GM23338 (cell line): ENCODE results near the gene SORCS3. TPM values are rescaled to one million over a fixed set of nuclear protein-coding genes. Genes with fewer than 3 reads are reported as not detected.

Experiments used
- ATAC-seq: fragments of 200-7000 bp; cut with Tn5 transposase; 3 replicates; pipeline ENCODE4 v1.9.1; 2020
- DNase-seq: peaks from one replicate; pipeline ENCODE4 v3.0.0-alpha.2; 2015; ENCODE audit warnings: low spot score
- H2AFZ ChIP-seq: fragments of 200-600 bp; sonication (generic); 2 replicates; pipeline ENCODE4 v1.8.0; 2016; ENCODE audit warnings: antibody characterized with exemption, mild to moderate bottlenecking, moderate library complexity
- H3F3A ChIP-seq: fragments of 200-600 bp; sonication (generic); replicated peaks from 2 replicates; pipeline ENCODE4 v1.8.0; 2017; ENCODE audit warnings: antibody characterized with exemption, mixed run types, low read depth
- H3K27ac ChIP-seq: fragments of 200-600 bp; sonication (generic); 2 replicates; pipeline ENCODE4 v1.6.1; 2016; ENCODE audit warnings: low read depth
- H3K27me3 ChIP-seq: fragments of 200-600 bp; sonication (generic); 2 replicates; pipeline ENCODE4 v1.8.0; 2016; ENCODE audit warnings: mild to moderate bottlenecking, mixed run types, moderate library complexity; ENCODE audit not compliant: insufficient read depth
- H3K36me3 ChIP-seq: fragments of 200-600 bp; sonication (generic); 2 replicates; pipeline ENCODE4 v1.8.0; 2016; ENCODE audit warnings: mild to moderate bottlenecking; ENCODE audit not compliant: insufficient read depth
- H3K4me1 ChIP-seq: fragments of 200-600 bp; sonication (generic); 2 replicates; pipeline ENCODE4 v1.8.0; 2016; ENCODE audit warnings: mild to moderate bottlenecking, moderate library complexity; ENCODE audit not compliant: insufficient read depth
- H3K4me2 ChIP-seq: fragments of 200-600 bp; sonication (generic); 2 replicates; pipeline ENCODE4 v1.7.1; 2017; ENCODE audit warnings: mixed run types
- H3K4me3 ChIP-seq: fragments of 200-600 bp; sonication (generic); 2 replicates; pipeline ENCODE4 v1.6.1; 2016; ENCODE audit warnings: mixed run types
- H3K79me2 ChIP-seq: fragments of 200-600 bp; sonication (generic); replicated peaks from 2 replicates; pipeline ENCODE4 v1.8.0; 2017; ENCODE audit warnings: mild to moderate bottlenecking; ENCODE audit not compliant: insufficient read depth
- H3K9me2 ChIP-seq: fragments of 200-600 bp; sonication (generic); 2 replicates; pipeline ENCODE4 v1.8.0; 2017; ENCODE audit not compliant: insufficient read depth
- H4K20me1 ChIP-seq: fragments of 200-600 bp; sonication (generic); replicated peaks from 2 replicates; pipeline ENCODE4 v1.8.0; 2017; ENCODE audit warnings: mild to moderate bottlenecking; ENCODE audit not compliant: insufficient read depth
- H3K27ac Mint-ChIP-seq: 2 replicates; pipeline ENCODE4 v1.8.0; 2020; ENCODE audit warnings: inconsistent platforms, mild to moderate bottlenecking, moderate library complexity, mixed read lengths
- H3K27me3 Mint-ChIP-seq: 3 replicates; pipeline ENCODE4 v1.8.0; 2022; ENCODE audit warnings: low read depth, mild to moderate bottlenecking, moderate library complexity, mixed read lengths, inconsistent platforms; ENCODE audit not compliant: insufficient read depth, poor library complexity
- H3K36me3 Mint-ChIP-seq: 3 replicates; pipeline ENCODE4 v1.8.0; 2021; ENCODE audit warnings: low read depth, mild to moderate bottlenecking, inconsistent platforms, moderate library complexity, mixed read lengths
- H3K4me1 Mint-ChIP-seq: 3 replicates; pipeline ENCODE4 v1.8.0; 2020; ENCODE audit warnings: mild to moderate bottlenecking, inconsistent platforms, mixed read lengths
- H3K4me3 Mint-ChIP-seq: 3 replicates; pipeline ENCODE4 v1.8.0; 2021; ENCODE audit warnings: moderate library complexity, mild to moderate bottlenecking, inconsistent platforms, mixed read lengths
- H3K9me3 Mint-ChIP-seq: 3 replicates; pipeline ENCODE4 v1.8.0; 2020; ENCODE audit warnings: moderate library complexity, mild to moderate bottlenecking, inconsistent platforms, mixed read lengths
- CREB1 ChIP-seq: fragments of 250-450 bp; sonication (Bioruptor Pico); IDR thresholded peaks from 2 replicates; pipeline ENCODE4 v1.5.0; 2020; ENCODE audit warnings: low read depth, mild to moderate bottlenecking, moderate library complexity
- ETS1 ChIP-seq: IDR thresholded peaks from 2 replicates; pipeline ENCODE4 v1.6.1; 2016; ENCODE audit warnings: antibody characterized with exemption
- EZH2 ChIP-seq: fragments of 200-600 bp; sonication (generic); IDR thresholded peaks from one replicate; pipeline ENCODE4 v1.8.0; 2017; ENCODE audit warnings: antibody characterized with exemption, mild to moderate bottlenecking, low read depth; ENCODE audit not compliant: unreplicated experiment
- EZH2phosphoT487 ChIP-seq: fragments of 200-600 bp; sonication (generic); IDR thresholded peaks from one replicate; pipeline ENCODE4 v1.8.1; 2018; ENCODE audit warnings: antibody characterized with exemption; ENCODE audit not compliant: unreplicated experiment
- JUNB ChIP-seq: IDR thresholded peaks from one replicate; pipeline ENCODE4 v1.6.1; 2016; ENCODE audit warnings: antibody characterized with exemption; ENCODE audit not compliant: unreplicated experiment
- NANOG ChIP-seq: IDR thresholded peaks from 2 replicates; pipeline ENCODE4 v1.6.1; 2016; ENCODE audit warnings: antibody characterized with exemption, borderline replicate concordance
- POLR2AphosphoS5 ChIP-seq: IDR thresholded peaks from 2 replicates; pipeline ENCODE4 v1.6.1; 2016; ENCODE audit warnings: antibody characterized with exemption, low read depth
- ZNF331 ChIP-seq: fragments of 250-450 bp; sonication (Bioruptor Pico); IDR thresholded peaks from 2 replicates; pipeline ENCODE4 v1.5.0; 2020; ENCODE audit warnings: low read depth, mild to moderate bottlenecking, moderate library complexity
- ZNF462 ChIP-seq: fragments of 250-450 bp; sonication (Bioruptor Pico); IDR thresholded peaks from 2 replicates; pipeline ENCODE4 v1.5.0; 2020; ENCODE audit warnings: mild to moderate bottlenecking, moderate library complexity
- polyA plus RNA-seq: library from polyadenylated mRNA; unstranded; fragments of >200 nt; fragmentation: Nextera tagmentation; extraction: Ambion mirVana; gene quantifications from 2 replicates; pipeline ENCODE4 v1.2.1, GENCODE V29; 2016
- total RNA-seq: library from RNA; depleted of rRNA; stranded (reverse); fragments of >200 nt; shearing (Covaris generic); gene quantifications from 2 replicates; pipeline ENCODE4 v1.2.3, GENCODE V29; 2014
- TF ChIP-seq, protein P1 (sequence below): IDR thresholded peaks from one replicate; pipeline ENCODE4 v1.6.1; 2018; ENCODE audit warnings: antibody characterized with exemption; ENCODE audit not compliant: unreplicated experiment

The SORCS3 gene
- total and polyA plus RNA-seq, 2 experiments from 2014 or later, result 0.37 to 1.4 TPM

GRCh38 chr10:104989880-104990279, 348.8 kb downstream of the SORCS3 start (continued):
- TF ChIP-seq ZNF462 (no peak), EZH2phosphoT487 (no peak), JUNB (no peak), ETS1 (no peak)

DNA sequence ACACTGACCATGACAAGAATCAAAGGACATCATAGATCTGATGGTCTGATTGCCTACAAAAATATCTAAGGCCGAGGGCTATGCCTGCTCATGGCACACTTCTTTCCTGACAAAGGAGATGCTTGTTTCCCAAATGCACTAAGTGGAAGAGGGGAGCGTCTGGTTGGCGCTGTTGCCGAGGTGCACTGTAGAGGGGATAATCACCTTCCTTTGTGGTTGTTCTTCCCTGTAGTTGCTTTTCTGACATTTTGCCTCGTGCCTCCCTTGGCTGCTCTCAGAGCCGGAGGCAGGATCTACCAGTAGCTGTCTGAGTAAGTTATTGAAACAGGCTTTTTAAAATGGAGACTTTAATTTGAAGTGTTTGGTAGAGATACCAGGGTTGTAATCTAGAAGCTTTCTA, 352.0 kb downstream of the SORCS3 start:
- no peaks in the 10 kb centered on the region for H3K9me3 Mint-ChIP-seq
- no peaks in the 10 kb centered on the region for H4K20me1 ChIP-seq
- no peak for DNase-seq

More for the DNA sequence above, 352.0 kb downstream of the SORCS3 start:
- H3K36me3 ChIP-seq, result no peaks in the 10 kb centered on the region
- Mint-ChIP-seq H3K27me3 (peaks cover 2% of the 10 kb centered on the region), H3K27ac (no peak overlapping the region), H3K4me1 (peaks cover 26% of the 10 kb centered on the region), H3K36me3 (no peaks in the 10 kb centered on the region), H3K4me3 (no peak overlapping the region)
- H2AFZ ChIP-seq, result no peak overlapping the region
- H3K9me2 ChIP-seq, result no peaks in the 10 kb centered on the region
- peaks cover 26% of the 10 kb centered on the region for H3K4me1 ChIP-seq
- no peaks in the 10 kb centered on the region for H3K79me2 ChIP-seq
- H3K27me3 ChIP-seq, result no peaks in the 10 kb centered on the region
- H3K27ac ChIP-seq, result no peak overlapping the region
- no peak overlapping the region for H3K4me2 ChIP-seq
- TF ChIP-seq EZH2 (no peak), NANOG (no peak), POLR2AphosphoS5 (no peak), JUNB (no peak), ZNF331 (CRISPR knock-in tag) (no peak), CREB1 (CRISPR knock-in tag) (no peak), ETS1 (no peak)
- TF ChIP-seq, protein P1, sequence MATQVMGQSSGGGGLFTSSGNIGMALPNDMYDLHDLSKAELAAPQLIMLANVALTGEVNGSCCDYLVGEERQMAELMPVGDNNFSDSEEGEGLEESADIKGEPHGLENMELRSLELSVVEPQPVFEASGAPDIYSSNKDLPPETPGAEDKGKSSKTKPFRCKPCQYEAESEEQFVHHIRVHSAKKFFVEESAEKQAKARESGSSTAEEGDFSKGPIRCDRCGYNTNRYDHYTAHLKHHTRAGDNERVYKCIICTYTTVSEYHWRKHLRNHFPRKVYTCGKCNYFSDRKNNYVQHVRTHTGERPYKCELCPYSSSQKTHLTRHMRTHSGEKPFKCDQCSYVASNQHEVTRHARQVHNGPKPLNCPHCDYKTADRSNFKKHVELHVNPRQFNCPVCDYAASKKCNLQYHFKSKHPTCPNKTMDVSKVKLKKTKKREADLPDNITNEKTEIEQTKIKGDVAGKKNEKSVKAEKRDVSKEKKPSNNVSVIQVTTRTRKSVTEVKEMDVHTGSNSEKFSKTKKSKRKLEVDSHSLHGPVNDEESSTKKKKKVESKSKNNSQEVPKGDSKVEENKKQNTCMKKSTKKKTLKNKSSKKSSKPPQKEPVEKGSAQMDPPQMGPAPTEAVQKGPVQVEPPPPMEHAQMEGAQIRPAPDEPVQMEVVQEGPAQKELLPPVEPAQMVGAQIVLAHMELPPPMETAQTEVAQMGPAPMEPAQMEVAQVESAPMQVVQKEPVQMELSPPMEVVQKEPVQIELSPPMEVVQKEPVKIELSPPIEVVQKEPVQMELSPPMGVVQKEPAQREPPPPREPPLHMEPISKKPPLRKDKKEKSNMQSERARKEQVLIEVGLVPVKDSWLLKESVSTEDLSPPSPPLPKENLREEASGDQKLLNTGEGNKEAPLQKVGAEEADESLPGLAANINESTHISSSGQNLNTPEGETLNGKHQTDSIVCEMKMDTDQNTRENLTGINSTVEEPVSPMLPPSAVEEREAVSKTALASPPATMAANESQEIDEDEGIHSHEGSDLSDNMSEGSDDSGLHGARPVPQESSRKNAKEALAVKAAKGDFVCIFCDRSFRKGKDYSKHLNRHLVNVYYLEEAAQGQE, result no peak
- H3K4me3 ChIP-seq, result no peak overlapping the region
- no peaks in the 10 kb centered on the region for H3F3A ChIP-seq
- no peak for ATAC-seq
